Measurements from ENCODE around the gene SLCO1C1. TPM values are rescaled to one million over a fixed set of nuclear protein-coding genes. Genes with fewer than 3 reads are reported as not detected.

The SLCO1C1 gene
- total and polyA plus RNA-seq, 9 of the 15 experiments (the other 6 are each of a cell fraction or from before 2014, with no cell fraction given): not detected

GRCh38 chr12:20656600-20656999 lies 38.5 kb upstream of the SLCO1C1 start (continued):
- TF ChIP-seq CAMTA2 (CRISPR knock-in tag; conservative IDR thresholded peaks at IDR 0.05) (no peak), ZNF316 (IDR thresholded peaks at IDR 0.05) (no peak), SREBF1 (IDR thresholded peaks at IDR 0.05; ENCODE audit: borderline replicate concordance, low read depth, low read length) (no peak)
- TF ChIP-seq, protein P1, sequence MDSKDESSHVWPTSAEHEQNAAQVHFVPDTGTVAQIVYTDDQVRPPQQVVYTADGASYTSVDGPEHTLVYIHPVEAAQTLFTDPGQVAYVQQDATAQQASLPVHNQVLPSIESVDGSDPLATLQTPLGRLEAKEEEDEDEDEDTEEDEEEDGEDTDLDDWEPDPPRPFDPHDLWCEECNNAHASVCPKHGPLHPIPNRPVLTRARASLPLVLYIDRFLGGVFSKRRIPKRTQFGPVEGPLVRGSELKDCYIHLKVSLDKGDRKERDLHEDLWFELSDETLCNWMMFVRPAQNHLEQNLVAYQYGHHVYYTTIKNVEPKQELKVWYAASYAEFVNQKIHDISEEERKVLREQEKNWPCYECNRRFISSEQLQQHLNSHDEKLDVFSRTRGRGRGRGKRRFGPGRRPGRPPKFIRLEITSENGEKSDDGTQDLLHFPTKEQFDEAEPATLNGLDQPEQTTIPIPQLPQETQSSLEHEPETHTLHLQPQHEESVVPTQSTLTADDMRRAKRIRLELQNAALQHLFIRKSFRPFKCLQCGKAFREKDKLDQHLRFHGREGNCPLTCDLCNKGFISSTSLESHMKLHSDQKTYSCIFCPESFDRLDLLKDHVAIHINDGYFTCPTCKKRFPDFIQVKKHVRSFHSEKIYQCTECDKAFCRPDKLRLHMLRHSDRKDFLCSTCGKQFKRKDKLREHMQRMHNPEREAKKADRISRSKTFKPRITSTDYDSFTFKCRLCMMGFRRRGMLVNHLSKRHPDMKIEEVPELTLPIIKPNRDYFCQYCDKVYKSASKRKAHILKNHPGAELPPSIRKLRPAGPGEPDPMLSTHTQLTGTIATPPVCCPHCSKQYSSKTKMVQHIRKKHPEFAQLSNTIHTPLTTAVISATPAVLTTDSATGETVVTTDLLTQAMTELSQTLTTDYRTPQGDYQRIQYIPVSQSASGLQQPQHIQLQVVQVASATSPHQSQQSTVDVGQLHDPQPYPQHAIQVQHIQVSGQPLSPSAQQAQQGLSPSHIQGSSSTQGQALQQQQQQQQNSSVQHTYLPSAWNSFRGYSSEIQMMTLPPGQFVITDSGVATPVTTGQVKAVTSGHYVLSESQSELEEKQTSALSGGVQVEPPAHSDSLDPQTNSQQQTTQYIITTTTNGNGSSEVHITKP (IDR thresholded peaks at IDR 0.05; ENCODE audit: partially characterized antibody): no peak

- no peak overlapping the region for H2AFZ ChIP-seq (ENCODE audit: low read depth, low read length)
- no peaks in the 10 kb centered on the region for H3K4me1 ChIP-seq (replicated peaks in 1 of 2; ENCODE audit: control insufficient read depth in 2 of 2, insufficient read depth in 2 of 2, low read length in 2 of 2)
- ChIA-PET POLR2A (no interaction called here), CTCF (ENCODE audit: low intra/inter-chr PET ratio) (no interaction called here)
- 0% methylated on average over 2 of the region's 2 CpGs for WGBS (ENCODE audit: insufficient coverage, low coverage, missing lambda C conversion rate)
- TF ChIP-seq ZNF253 (CRISPR knock-in tag; conservative IDR thresholded peaks at IDR 0.05) (no peak), ZNF507 (tag; conservative IDR thresholded peaks at IDR 0.05) (no peak), SIN3A (IDR thresholded peaks at IDR 0.05; ENCODE audit: borderline replicate concordance in 2 of 2, control insufficient read depth in 1 of 2, low read depth in 2 of 2, low read length in 2 of 2) (no peak), GABPB1 (CRISPR knock-in tag; IDR thresholded peaks at IDR 0.05) (no peak), CXXC5 (CRISPR knock-in tag; IDR thresholded peaks at IDR 0.05) (no peak), ZNF121 (CRISPR knock-in tag; conservative IDR thresholded peaks at IDR 0.05) (no peak), TCF7 (IDR thresholded peaks at IDR 0.05; ENCODE audit: borderline replicate concordance) (no peak), ZSCAN32 (CRISPR knock-in tag; IDR thresholded peaks at IDR 0.05) (no peak)
- TF ChIP-seq, protein P2, sequence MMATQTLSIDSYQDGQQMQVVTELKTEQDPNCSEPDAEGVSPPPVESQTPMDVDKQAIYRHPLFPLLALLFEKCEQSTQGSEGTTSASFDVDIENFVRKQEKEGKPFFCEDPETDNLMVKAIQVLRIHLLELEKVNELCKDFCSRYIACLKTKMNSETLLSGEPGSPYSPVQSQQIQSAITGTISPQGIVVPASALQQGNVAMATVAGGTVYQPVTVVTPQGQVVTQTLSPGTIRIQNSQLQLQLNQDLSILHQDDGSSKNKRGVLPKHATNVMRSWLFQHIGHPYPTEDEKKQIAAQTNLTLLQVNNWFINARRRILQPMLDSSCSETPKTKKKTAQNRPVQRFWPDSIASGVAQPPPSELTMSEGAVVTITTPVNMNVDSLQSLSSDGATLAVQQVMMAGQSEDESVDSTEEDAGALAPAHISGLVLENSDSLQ (IDR thresholded peaks at IDR 0.05): no peak
- no peak for FAIRE-seq
- no peak overlapping the region for H3K27ac ChIP-seq (ENCODE audit: extremely low read depth, low read depth, low read length)
- H3K9ac ChIP-seq (ENCODE audit: insufficient read depth in 1 of 2, low read depth in 2 of 2, low read length in 2 of 2): no peak overlapping the region
- no peak for ATAC-seq
- no peaks in the 10 kb centered on the region for H3K27me3 ChIP-seq (ENCODE audit: control insufficient read depth in 2 of 2, insufficient read depth in 2 of 2, low read length in 2 of 2)
- H3K36me3 ChIP-seq (ENCODE audit: control insufficient read depth, insufficient read depth, low read length): no peaks in the 10 kb centered on the region
- in situ Hi-C loops (cut with MboI) (no loop called here), intact Hi-C loops (cut with micrococcal nuclease) (no loop called here)
- no peak for DNase-seq (ENCODE audit: extremely low read depth in 1 of 4, low spot score in 3 of 4)
- H3K9me3 ChIP-seq (replicated peaks; ENCODE audit: control insufficient read depth, insufficient read depth, low read depth, low read length): no peaks in the 10 kb centered on the region
- H4K20me1 ChIP-seq (replicated peaks; ENCODE audit: control insufficient read depth, insufficient read depth, low read length): no peaks in the 10 kb centered on the region
- H3K4me2 ChIP-seq (ENCODE audit: insufficient read depth, low read length): no peak overlapping the region
- H3K79me2 ChIP-seq (ENCODE audit: control insufficient read depth, insufficient read depth, low read length): no peaks in the 10 kb centered on the region
- BruUV-seq (replicated peaks): no TSS peak
- H3K9me1 ChIP-seq (ENCODE audit: control insufficient read depth, insufficient read depth, low read length): no peaks in the 10 kb centered on the region
- H3K4me3 ChIP-seq: no peak overlapping the region
Observed at GRCh38 chr12:20657496-20657895, 37.6 kb upstream of the SLCO1C1 start.
